Osteocyte (in vitro differentiated cells): ENCODE results near the gene CTBP2. TPM values are rescaled to one million over a fixed set of nuclear protein-coding genes. Genes with fewer than 3 reads are reported as not detected.
"Not testable (repeated sequence)": the region's sequence is repeated elsewhere in the genome, so short reads cannot be mapped to it uniquely, and the experiment has no call there.

Experiments
- DNase-seq: peaks from one replicate; pipeline ENCODE4 v3.0.0; 2021; ENCODE audit warnings: mixed read lengths; ENCODE audit not compliant: unreplicated experiment; ENCODE audit errors: extremely low spot score
- H3K27ac Mint-ChIP-seq: one replicate; pipeline ENCODE4 v1.8.0; 2021; ENCODE audit warnings: mild to moderate bottlenecking, mixed read lengths; ENCODE audit not compliant: unreplicated experiment
- H3K27me3 Mint-ChIP-seq: one replicate; pipeline ENCODE4 v1.8.0; 2021; ENCODE audit warnings: mixed read lengths; ENCODE audit not compliant: unreplicated experiment
- H3K36me3 Mint-ChIP-seq: one replicate; pipeline ENCODE4 v1.8.0; 2021; ENCODE audit warnings: mixed read lengths; ENCODE audit not compliant: unreplicated experiment
- H3K4me1 Mint-ChIP-seq: one replicate; pipeline ENCODE4 v1.8.0; 2021; ENCODE audit warnings: mixed read lengths; ENCODE audit not compliant: unreplicated experiment
- H3K4me3 Mint-ChIP-seq: one replicate; pipeline ENCODE4 v1.8.0; 2021; ENCODE audit warnings: mild to moderate bottlenecking, moderate library complexity, mixed read lengths; ENCODE audit not compliant: unreplicated experiment
- H3K9me3 Mint-ChIP-seq: one replicate; pipeline ENCODE4 v1.8.0; 2021; ENCODE audit warnings: mixed read lengths; ENCODE audit not compliant: unreplicated experiment
- total RNA-seq: library from RNA; stranded (reverse); gene quantifications from 2 replicates; pipeline ENCODE4 v1.2.1, GENCODE V29; 2021
- TF ChIP-seq, protein P1 (sequence below): fragments of 200-600 bp; sonication (generic); IDR thresholded peaks from 2 replicates; pipeline ENCODE4 v1.5.0; 2021; ENCODE audit warnings: antibody characterized with exemption, mild to moderate bottlenecking, moderate library complexity

The CTBP2 gene
- total RNA-seq, 1 donor from 2014 or later, result 125 TPM

DNA sequence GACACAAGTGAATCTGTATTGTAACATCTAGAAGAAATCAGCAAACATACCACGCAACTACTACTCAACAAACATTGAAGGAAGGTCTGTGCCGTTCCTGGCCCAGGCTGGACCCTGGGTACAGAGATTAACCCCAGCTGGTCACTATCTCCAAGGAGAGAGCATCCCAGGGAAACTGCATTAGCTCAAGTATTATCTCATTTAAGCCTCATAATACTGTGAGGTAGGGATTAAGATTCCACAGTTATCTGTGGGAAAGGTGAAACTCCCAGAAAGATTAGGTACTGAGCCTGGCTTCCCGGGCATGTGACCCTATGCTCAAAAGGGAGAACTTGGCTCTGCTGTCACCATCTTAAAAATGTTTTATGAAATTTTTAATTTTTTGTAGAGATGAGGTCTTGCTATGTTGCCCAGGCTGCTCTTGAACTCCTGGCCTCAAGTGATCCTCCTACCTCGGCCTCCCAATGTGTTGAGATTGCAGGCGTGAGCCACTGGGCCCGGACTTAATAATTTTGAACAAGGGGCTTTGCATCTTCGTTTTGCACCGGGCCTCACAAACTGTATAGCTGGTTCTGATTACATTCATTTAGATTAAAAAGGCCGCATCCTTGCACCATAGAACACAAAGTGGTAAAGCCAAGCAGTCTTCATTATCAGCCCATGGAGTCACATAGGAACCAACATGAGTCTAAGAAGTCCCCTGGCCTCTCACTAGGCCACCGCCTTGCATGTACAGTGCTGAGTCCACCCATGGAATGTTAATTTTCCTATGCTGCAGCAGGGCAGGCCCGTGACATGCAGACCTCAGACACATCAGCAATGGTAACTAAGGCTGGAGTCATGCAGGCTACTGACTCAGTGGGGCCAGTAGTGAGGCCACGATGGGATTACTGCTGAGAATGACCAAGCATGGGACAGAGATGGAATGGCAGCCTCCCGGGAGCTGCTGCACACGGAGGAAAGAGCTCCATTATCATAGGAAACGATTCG lies 5.5 kb upstream of the CTBP2 start:
- H3K27ac Mint-ChIP-seq, result no peak overlapping the region
- H3K27me3 Mint-ChIP-seq, result peaks cover 13% of the 10 kb centered on the region

DNA sequence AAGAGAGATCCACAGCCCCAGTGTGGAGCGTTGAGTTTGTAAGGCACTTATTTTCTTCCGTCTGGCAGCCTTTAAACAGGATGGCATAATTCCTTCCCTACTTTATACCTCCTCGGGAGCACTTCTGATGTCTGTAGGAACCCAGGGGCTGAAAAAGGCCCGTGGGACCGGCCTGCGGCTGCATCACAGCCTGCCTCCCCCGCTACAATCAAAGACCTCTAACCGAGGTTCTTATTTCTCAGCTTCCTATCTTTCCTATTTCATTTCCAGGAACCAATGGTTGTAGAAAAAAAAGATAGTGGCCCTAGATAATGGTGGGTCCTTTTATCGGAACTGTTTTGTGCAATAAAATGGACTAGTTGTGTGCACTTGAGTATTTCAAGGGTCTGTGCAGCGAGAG lies 4.1 kb upstream of the CTBP2 start:
- Mint-ChIP-seq H3K9me3 (no peaks in the 10 kb centered on the region), H3K4me3 (no peak overlapping the region), H3K27ac (no peak overlapping the region), H3K36me3 (no peaks in the 10 kb centered on the region), H3K4me1 (no peaks in the 10 kb centered on the region), H3K27me3 (peaks cover under 1% of the 10 kb centered on the region)
- peak; percentile 11 for DNase-seq
- TF ChIP-seq, protein P1, sequence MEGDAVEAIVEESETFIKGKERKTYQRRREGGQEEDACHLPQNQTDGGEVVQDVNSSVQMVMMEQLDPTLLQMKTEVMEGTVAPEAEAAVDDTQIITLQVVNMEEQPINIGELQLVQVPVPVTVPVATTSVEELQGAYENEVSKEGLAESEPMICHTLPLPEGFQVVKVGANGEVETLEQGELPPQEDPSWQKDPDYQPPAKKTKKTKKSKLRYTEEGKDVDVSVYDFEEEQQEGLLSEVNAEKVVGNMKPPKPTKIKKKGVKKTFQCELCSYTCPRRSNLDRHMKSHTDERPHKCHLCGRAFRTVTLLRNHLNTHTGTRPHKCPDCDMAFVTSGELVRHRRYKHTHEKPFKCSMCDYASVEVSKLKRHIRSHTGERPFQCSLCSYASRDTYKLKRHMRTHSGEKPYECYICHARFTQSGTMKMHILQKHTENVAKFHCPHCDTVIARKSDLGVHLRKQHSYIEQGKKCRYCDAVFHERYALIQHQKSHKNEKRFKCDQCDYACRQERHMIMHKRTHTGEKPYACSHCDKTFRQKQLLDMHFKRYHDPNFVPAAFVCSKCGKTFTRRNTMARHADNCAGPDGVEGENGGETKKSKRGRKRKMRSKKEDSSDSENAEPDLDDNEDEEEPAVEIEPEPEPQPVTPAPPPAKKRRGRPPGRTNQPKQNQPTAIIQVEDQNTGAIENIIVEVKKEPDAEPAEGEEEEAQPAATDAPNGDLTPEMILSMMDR, result no peak

More for the DNA sequence above, 5.5 kb upstream of the CTBP2 start:
- TF ChIP-seq, protein P1, result no peak
- peak; percentile 53 for DNase-seq
- Mint-ChIP-seq H3K4me1 (no peaks in the 10 kb centered on the region), H3K9me3 (no peaks in the 10 kb centered on the region), H3K36me3 (no peaks in the 10 kb centered on the region), H3K4me3 (no peak overlapping the region)

DNA sequence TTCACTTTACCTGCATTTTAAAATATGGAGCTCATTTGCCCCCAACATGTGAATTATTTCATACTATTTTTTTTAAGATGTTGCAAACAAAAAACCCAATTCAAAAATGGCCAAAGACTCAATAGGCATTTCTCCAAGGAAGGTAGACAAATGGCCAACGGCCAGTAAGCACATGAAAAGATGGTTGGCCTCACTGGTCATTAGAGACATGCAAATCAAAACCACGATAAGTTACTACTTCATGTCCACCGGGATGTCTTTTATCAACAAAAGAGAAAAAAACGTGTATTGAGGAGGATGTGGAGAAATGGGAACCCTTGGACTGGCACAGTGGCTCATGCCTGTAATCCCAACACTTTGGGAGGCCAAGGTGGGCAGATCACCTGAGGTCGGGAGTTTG lies 3.4 kb upstream of the CTBP2 start:
- no peaks in the 10 kb centered on the region for H3K36me3 Mint-ChIP-seq
- H3K27ac Mint-ChIP-seq, result no peak overlapping the region
- H3K27me3 Mint-ChIP-seq, result no peaks in the 10 kb centered on the region
- TF ChIP-seq, protein P1, result no peak
- DNase-seq, result no peak
- H3K9me3 Mint-ChIP-seq, result no peaks in the 10 kb centered on the region
- no peak overlapping the region for H3K4me3 Mint-ChIP-seq
- H3K4me1 Mint-ChIP-seq, result no peaks in the 10 kb centered on the region

DNA sequence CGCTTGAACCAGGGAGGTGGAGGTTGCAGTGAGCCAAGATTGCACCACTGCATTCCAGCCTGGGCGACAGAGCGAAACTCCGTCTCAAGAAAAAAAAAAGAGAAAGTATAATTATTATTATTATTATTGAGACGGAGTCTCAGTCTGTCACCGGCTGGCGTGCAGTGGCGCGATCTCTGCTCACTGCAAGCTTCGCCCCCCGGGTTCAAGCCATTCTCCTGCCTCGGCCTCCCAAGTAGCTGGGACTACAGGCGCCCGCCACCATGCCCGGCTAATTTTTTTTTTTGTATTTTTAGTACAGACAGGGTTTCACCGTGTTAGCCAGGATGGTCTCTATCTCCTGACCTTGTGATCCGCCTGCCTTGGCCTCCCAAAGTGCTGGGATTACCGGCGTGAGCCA lies 2.9 kb upstream of the CTBP2 start:
- not testable (repeated sequence) for H3K9me3 Mint-ChIP-seq, H3K36me3 Mint-ChIP-seq, H3K27me3 Mint-ChIP-seq, H3K4me3 Mint-ChIP-seq, H3K4me1 Mint-ChIP-seq, H3K27ac Mint-ChIP-seq
- peak; percentile 62 for DNase-seq

DNA sequence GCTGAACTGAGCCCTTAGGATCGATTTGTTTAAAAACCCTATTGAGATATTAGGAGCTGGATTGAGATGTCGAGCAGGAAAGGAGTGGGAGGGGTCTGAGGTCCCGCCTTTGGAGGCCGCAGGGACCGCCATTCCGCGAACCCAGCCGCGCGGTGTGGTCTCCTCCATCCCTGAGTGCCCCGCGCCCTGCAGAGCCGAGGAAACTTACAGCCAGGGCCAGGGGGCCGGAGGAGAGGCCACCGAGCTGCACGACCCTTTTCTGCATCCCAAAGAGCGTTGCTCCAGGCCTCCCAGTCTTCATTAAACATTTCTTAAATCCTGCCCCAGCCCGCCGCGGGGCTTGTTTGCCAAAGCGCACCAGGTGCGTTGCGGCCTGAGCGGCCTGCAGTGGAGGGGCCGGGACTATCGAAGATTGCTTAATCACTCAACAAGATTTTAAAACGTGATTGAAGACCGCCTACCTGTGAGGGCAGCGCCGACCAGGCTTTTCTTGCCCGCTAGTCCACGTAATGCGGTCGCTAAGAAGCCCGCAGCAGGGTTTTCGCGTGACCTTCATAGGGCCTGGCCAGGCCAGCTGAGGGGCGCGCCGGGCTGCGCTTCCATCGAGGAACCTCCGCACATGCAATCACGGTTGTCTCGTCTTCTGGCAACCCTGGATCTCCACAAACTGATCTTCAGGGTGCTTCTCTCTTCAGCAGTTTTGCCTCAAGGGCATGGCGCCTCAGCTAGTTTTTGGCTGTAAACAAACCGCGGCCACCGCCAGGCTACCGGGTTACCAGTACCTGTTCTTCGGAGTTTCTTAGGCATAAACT lies 2.0 kb upstream of the CTBP2 start:
- TF ChIP-seq, protein P1, result no peak
- H3K36me3 Mint-ChIP-seq, result no peaks in the 10 kb centered on the region
- peak overlapping the region; percentile 54 for H3K27ac Mint-ChIP-seq
- peak; percentile 81 for DNase-seq
- no peaks in the 10 kb centered on the region for H3K9me3 Mint-ChIP-seq
- peak overlapping the region; percentile 77 for H3K4me3 Mint-ChIP-seq
- H3K4me1 Mint-ChIP-seq, result peaks cover 8% of the 10 kb centered on the region
- no peaks in the 10 kb centered on the region for H3K27me3 Mint-ChIP-seq
